ENCODE measurements around the gene APMAP. TPM values are rescaled to one million over a fixed set of nuclear protein-coding genes. Genes with fewer than 3 reads are reported as not detected.

The APMAP gene
- total and polyA plus RNA-seq, 2 of the 13 experiments (the other 11 are each of a cell fraction or from before 2014, with no cell fraction given), result 168 to 214 TPM

- DNase-seq (ENCODE audit: low spot score) (no peak), FAIRE-seq (no peak), ATAC-seq (no peak)
- H3K4me1 ChIP-seq (ENCODE audit: insufficient read depth, low read length), result no peaks in the 10 kb centered on the region
- ChIA-PET POLR2A (no interaction called here), CTCF (ENCODE audit: low intra/inter-chr PET ratio, low total read pairs) (no interaction called here)
- H3K9me3 ChIP-seq (ENCODE audit: low read length), result no peaks in the 10 kb centered on the region
- no peak overlapping the region for H3K4me3 ChIP-seq (replicated peaks in 1 of 3; ENCODE audit: insufficient read depth in 1 of 3, low read depth in 2 of 3, low read length in 3 of 3)
- no peaks in the 10 kb centered on the region for H4K20me1 ChIP-seq (ENCODE audit: insufficient read depth, low read length)
- no peak overlapping the region for H3K27ac ChIP-seq (ENCODE audit: extremely low read length, insufficient read depth, low read length)
- intact Hi-C loops (cut with micrococcal nuclease; ENCODE audit: unreplicated experiment), result no loop called here
- no peak for TF ChIP-seq ZMYM4 (CRISPR knock-in tag; IDR thresholded peaks at IDR 0.05)
- no peak for TF ChIP-seq IKZF5 (CRISPR knock-in tag; IDR thresholded peaks at IDR 0.05)
- no peak for TF ChIP-seq SALL1 (CRISPR knock-in tag; IDR thresholded peaks at IDR 0.05)
- no peak for TF ChIP-seq ZSCAN25 (CRISPR knock-in tag; IDR thresholded peaks at IDR 0.05)
- no peak for TF ChIP-seq PRMT3 (CRISPR knock-in tag; IDR thresholded peaks at IDR 0.05; ENCODE audit: borderline replicate concordance, low read depth)
- TF ChIP-seq THAP9 (CRISPR knock-in tag; IDR thresholded peaks at IDR 0.05; ENCODE audit: borderline replicate concordance), result no peak
- TF ChIP-seq ETS1 (CRISPR knock-in tag; IDR thresholded peaks at IDR 0.05), result no peak
- no peak for TF ChIP-seq ZHX1 (CRISPR knock-in tag; IDR thresholded peaks at IDR 0.05; ENCODE audit: low read depth)
- no peak for TF ChIP-seq ZNF225 (CRISPR knock-in tag; IDR thresholded peaks at IDR 0.05)
- H3K27me3 ChIP-seq (ENCODE audit: control insufficient read depth in 1 of 2, insufficient read depth in 2 of 2, low read length in 2 of 2), result no peaks in the 10 kb centered on the region
- in situ Hi-C loops (cut with HindIII; ENCODE audit: extremely low pct_ligation_motif_present, low pct_unique_long_range_greater_than_20kb), result no loop called here
- no peak overlapping the region for H3K4me2 ChIP-seq (ENCODE audit: low read depth, low read length)
- H2AFZ ChIP-seq (ENCODE audit: low read length), result no peak overlapping the region
- H3K9ac ChIP-seq (ENCODE audit: insufficient read depth, low read depth, low read length), result no peak overlapping the region
- no TSS peak for BruUV-seq (replicated peaks)
- WGBS (ENCODE audit: low lambda C conversion rate), result 44% methylated on average over 4 of the region's 4 CpGs
- H3K79me2 ChIP-seq (ENCODE audit: insufficient read depth, low read length), result no peaks in the 10 kb centered on the region
- no peaks in the 10 kb centered on the region for H3K36me3 ChIP-seq (replicated peaks in 1 of 2; ENCODE audit: control insufficient read depth in 1 of 2, insufficient read depth in 2 of 2, low read length in 2 of 2)
These were observed 49.4 kb downstream of the APMAP start for GRCh38 chr20:24943196-24943595.

All from HepG2 (cell line).